BLaER1 (cell line): Measurements from ENCODE around the gene ELOVL7.
"Not testable (repeated sequence)": the region's sequence is repeated elsewhere in the genome, so short reads cannot be mapped to it uniquely, and the experiment has no call there.

Source experiments
- H3K27ac ChIP-seq: shearing (Covaris generic); formaldehyde crosslinking; 2 replicates; pipeline ENCODE4 v1.8.1; 2022
- H3K27me3 ChIP-seq: shearing (Covaris generic); formaldehyde crosslinking; 2 replicates; pipeline ENCODE4 v1.8.1; 2022
- H3K36me3 ChIP-seq: shearing (Covaris generic); formaldehyde crosslinking; 2 replicates; pipeline ENCODE4 v1.8.1; 2022
- H3K4me1 ChIP-seq: shearing (Covaris generic); formaldehyde crosslinking; 2 replicates; pipeline ENCODE4 v1.8.1; 2022
- H3K4me2 ChIP-seq: shearing (Covaris generic); formaldehyde crosslinking; 2 replicates; pipeline ENCODE4 v1.8.1; 2022
- H3K4me3 ChIP-seq: shearing (Covaris generic); formaldehyde crosslinking; 2 replicates; pipeline ENCODE4 v1.8.1; 2022
- H3K9ac ChIP-seq: shearing (Covaris generic); formaldehyde crosslinking; 2 replicates; pipeline ENCODE4 v1.8.1; 2022
- H3K9me3 ChIP-seq: shearing (Covaris generic); formaldehyde crosslinking; 2 replicates; pipeline ENCODE4 v1.8.1; 2022
- H4K20me1 ChIP-seq: shearing (Covaris generic); formaldehyde crosslinking; 2 replicates; pipeline ENCODE4 v1.8.1; 2022
- Cebpa-rat ChIP-seq: shearing (Covaris generic); IDR thresholded peaks from 2 replicates; pipeline ENCODE4 v1.8.1; 2022

ELOVL7 gene

GRCh38 chr5:60870857-60871256, 26.8 kb upstream of the ELOVL7 start:
- TF ChIP-seq Cebpa-rat, result no peak
- Histone ChIP-seq H3K27me3 (no peaks in the 10 kb centered on the region), H3K4me2 (no peak overlapping the region), H3K4me3 (no peak overlapping the region), H3K4me1 (no peaks in the 10 kb centered on the region), H3K36me3 (peaks cover 10% of the 10 kb centered on the region; the same call in 1 of the 2 replicates), H3K27ac (no peak overlapping the region), H3K9me3 (peaks cover 26% of the 10 kb centered on the region), H3K9ac (no peak overlapping the region), H4K20me1 (no peaks in the 10 kb centered on the region)

- H3K27ac ChIP-seq, H3K36me3 ChIP-seq, H3K4me3 ChIP-seq, H3K9me3 ChIP-seq, H3K4me1 ChIP-seq, H3K27me3 ChIP-seq, H4K20me1 ChIP-seq, H3K9ac ChIP-seq, H3K4me2 ChIP-seq: not testable (repeated sequence)
Measured at GRCh38 chr5:60860572-60860971, 16.5 kb upstream of the ELOVL7 start.

- H3K36me3 ChIP-seq, result no peaks in the 10 kb centered on the region
- H3K27ac ChIP-seq, result no peak overlapping the region
- no peak overlapping the region for H3K4me2 ChIP-seq
- H3K4me3 ChIP-seq, result no peak overlapping the region
- no peaks in the 10 kb centered on the region for H4K20me1 ChIP-seq
- no peaks in the 10 kb centered on the region for H3K9me3 ChIP-seq
- no peak overlapping the region for H3K9ac ChIP-seq
- TF ChIP-seq Cebpa-rat, result no peak
- H3K4me1 ChIP-seq, result no peaks in the 10 kb centered on the region
- H3K27me3 ChIP-seq, result no peaks in the 10 kb centered on the region
Measured at GRCh38 chr5:60856066-60856465, 12.0 kb upstream of the ELOVL7 start.

- TF ChIP-seq Cebpa-rat, result no peak
- H3K27me3 ChIP-seq, result no peaks in the 10 kb centered on the region
- no peak overlapping the region for H3K9ac ChIP-seq
- no peaks in the 10 kb centered on the region for H3K9me3 ChIP-seq
- H3K27ac ChIP-seq, result no peak overlapping the region
- no peak overlapping the region for H3K4me2 ChIP-seq
- no peak overlapping the region for H3K4me3 ChIP-seq
- H4K20me1 ChIP-seq, result no peaks in the 10 kb centered on the region
- no peaks in the 10 kb centered on the region for H3K36me3 ChIP-seq
- H3K4me1 ChIP-seq, result no peaks in the 10 kb centered on the region
Measured at GRCh38 chr5:60852940-60853339, 8.9 kb upstream of the ELOVL7 start.

DNA sequence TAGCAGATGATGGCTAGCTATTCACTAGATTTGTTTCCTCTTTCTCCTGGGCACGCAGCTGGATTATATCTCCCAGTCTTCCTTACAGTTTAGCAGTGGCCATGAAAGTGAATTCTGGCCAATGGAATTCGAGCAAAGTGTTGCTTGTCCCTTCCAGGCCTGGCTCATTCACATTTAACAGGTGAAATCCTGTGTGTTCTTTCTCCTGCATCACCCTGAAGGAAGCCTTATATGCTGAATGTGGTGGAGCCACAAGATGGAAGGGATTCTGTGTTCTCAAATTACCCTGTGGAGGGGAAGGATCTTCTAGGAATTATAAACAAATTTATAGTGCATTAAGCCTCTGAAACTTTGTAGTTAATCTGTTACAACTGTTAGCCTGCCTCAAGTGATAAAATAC, 8.2 kb upstream of the ELOVL7 start:
- Histone ChIP-seq H3K9me3 (no peaks in the 10 kb centered on the region), H3K4me3 (no peak overlapping the region), H3K27me3 (no peaks in the 10 kb centered on the region), H4K20me1 (no peaks in the 10 kb centered on the region), H3K4me1 (no peaks in the 10 kb centered on the region), H3K27ac (no peak overlapping the region), H3K36me3 (no peaks in the 10 kb centered on the region), H3K9ac (no peak overlapping the region), H3K4me2 (no peak overlapping the region)
- TF ChIP-seq Cebpa-rat, result no peak

DNA sequence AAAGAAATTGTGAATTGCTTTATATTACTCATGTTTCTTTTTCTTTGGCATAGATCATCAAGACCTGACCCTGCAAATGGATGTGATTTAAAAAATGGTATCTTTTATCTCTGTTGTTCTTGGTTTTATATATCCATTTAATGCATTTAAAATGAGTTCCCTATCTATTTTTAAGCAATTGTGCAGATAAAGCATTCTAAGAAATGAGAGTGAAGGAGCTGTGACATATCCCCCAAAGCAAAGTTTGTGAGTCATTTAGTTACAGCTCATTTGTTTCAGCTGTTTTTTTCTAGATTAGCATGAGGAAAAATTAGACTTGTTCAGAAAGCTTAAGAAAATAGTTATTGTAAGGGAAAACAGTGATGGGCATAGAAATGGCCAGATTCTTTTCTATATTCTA, 7.6 kb upstream of the ELOVL7 start:
- Histone ChIP-seq H3K36me3 (no peaks in the 10 kb centered on the region), H3K4me3 (no peak overlapping the region), H3K27me3 (no peaks in the 10 kb centered on the region), H3K27ac (no peak overlapping the region), H3K9ac (no peak overlapping the region), H3K4me2 (no peak overlapping the region), H4K20me1 (no peaks in the 10 kb centered on the region), H3K4me1 (no peaks in the 10 kb centered on the region), H3K9me3 (no peaks in the 10 kb centered on the region)
- no peak for TF ChIP-seq Cebpa-rat

DNA sequence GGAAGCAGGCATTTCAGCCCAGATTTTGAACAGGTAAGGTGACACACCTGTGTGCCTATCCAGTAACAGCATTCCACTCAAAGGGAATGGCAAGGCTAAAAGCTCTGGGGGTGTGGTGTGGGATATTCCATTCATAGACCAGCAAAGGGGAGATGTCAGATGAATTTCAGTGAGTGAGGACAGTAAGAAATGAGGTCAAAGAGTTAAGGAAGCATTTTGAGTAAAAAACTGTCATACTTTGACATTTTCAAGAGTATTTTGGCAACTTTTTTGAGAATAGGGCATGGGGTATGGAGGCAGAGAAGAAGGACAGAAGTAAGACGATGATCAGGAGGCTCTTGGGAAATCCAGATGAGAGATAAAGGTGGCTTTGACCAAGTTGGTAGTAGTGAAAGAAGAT, 2.2 kb upstream of the ELOVL7 start:
- Histone ChIP-seq H3K4me3 (no peak overlapping the region), H3K9ac (no peak overlapping the region), H3K36me3 (no peaks in the 10 kb centered on the region), H4K20me1 (peaks cover 13% of the 10 kb centered on the region; the same call in 1 of the 2 replicates), H3K4me1 (peaks cover 13% of the 10 kb centered on the region; the same call in 1 of the 2 replicates), H3K27ac (no peak overlapping the region), H3K4me2 (no peak overlapping the region), H3K9me3 (no peaks in the 10 kb centered on the region), H3K27me3 (peaks cover 34% of the 10 kb centered on the region)
- no peak for TF ChIP-seq Cebpa-rat

GRCh38 chr5:60843386-60843935, 608 bp downstream of the ELOVL7 start:
- Histone ChIP-seq H3K36me3 (no peaks in the 10 kb centered on the region), H3K4me2 (peak overlapping the region; percentile 98), H3K4me1 (peaks cover 13% of the 10 kb centered on the region; the same call in 1 of the 2 replicates), H3K27me3 (peaks cover 34% of the 10 kb centered on the region), H3K27ac (no peak overlapping the region), H3K9ac (peak overlapping the region; percentile 64; the same call in 1 of the 2 replicates), H3K9me3 (no peaks in the 10 kb centered on the region), H4K20me1 (peaks cover 13% of the 10 kb centered on the region; the same call in 1 of the 2 replicates), H3K4me3 (peak overlapping the region; percentile 73)
- no peak for TF ChIP-seq Cebpa-rat

DNA sequence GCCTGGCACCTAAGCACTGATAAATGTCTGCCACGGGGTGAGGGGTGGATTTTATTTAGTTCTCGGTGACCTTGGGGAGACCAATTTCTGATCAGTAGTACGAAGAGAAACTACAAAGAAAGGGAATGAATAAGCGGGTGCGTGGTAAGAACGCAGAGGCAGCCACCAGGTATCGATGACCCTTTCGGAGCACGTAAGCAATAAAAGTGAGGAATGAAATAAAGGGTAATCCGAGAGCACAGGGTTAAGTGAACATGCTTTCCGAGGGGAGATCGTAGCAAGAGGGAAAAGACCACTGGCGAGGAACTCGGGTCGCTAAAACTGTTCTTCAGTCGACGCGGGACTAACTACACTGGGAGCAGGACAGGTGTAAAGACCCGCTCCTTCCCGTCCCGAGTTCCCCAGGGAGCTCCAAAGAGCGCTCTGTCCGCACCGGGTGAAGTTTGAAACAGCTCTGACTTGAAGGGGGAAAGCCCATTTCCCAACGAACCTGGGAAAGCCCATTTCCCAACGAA, 1.1 kb downstream of the ELOVL7 start:
- TF ChIP-seq Cebpa-rat, result no peak
- H3K4me3 ChIP-seq, result peak overlapping the region; percentile 73; the same call in 1 of the 2 replicates
- no peak overlapping the region for H3K27ac ChIP-seq
- H4K20me1 ChIP-seq, result peaks cover 13% of the 10 kb centered on the region; the same call in 1 of the 2 replicates
- peak overlapping the region; percentile 98 for H3K4me2 ChIP-seq
- no peaks in the 10 kb centered on the region for H3K36me3 ChIP-seq
- H3K9me3 ChIP-seq, result no peaks in the 10 kb centered on the region
- peaks cover 13% of the 10 kb centered on the region; the same call in 1 of the 2 replicates for H3K4me1 ChIP-seq
- H3K27me3 ChIP-seq, result peaks cover 34% of the 10 kb centered on the region
- H3K9ac ChIP-seq, result no peak overlapping the region

GRCh38 chr5:60841361-60841760, 2.7 kb downstream of the ELOVL7 start:
- Histone ChIP-seq H3K9ac (no peak overlapping the region), H3K4me2 (no peak overlapping the region), H3K4me3 (no peak overlapping the region), H3K27me3 (peaks cover 34% of the 10 kb centered on the region), H3K4me1 (peaks cover 13% of the 10 kb centered on the region; the same call in 1 of the 2 replicates), H3K36me3 (no peaks in the 10 kb centered on the region), H3K9me3 (no peaks in the 10 kb centered on the region), H3K27ac (no peak overlapping the region), H4K20me1 (peaks cover 13% of the 10 kb centered on the region; the same call in 1 of the 2 replicates)
- no peak for TF ChIP-seq Cebpa-rat

- Histone ChIP-seq H3K4me1 (no peaks in the 10 kb centered on the region), H3K9me3 (no peaks in the 10 kb centered on the region), H3K36me3 (no peaks in the 10 kb centered on the region), H3K9ac (no peak overlapping the region), H3K4me2 (no peak overlapping the region), H3K4me3 (no peak overlapping the region), H4K20me1 (no peaks in the 10 kb centered on the region), H3K27ac (no peak overlapping the region), H3K27me3 (no peaks in the 10 kb centered on the region)
- no peak for TF ChIP-seq Cebpa-rat
Measured at GRCh38 chr5:60836131-60836530, 7.9 kb downstream of the ELOVL7 start.
